Stimulated activated CD4-positive, alpha-beta T cell treated with anti-CD3 and anti-CD28 coated beads, Interleukin-4, amount 100 ng/mL, for 4 hours (primary cell): Measurements from ENCODE around the gene FGD4.

ENCODE experiments used
- DNase-seq, 2 experiments: peaks; one replicate each; pipeline ENCODE4 v3.0.0-alpha.2; 2020

The FGD4 gene

GRCh38 chr12:32692358-32692757, 293.0 kb downstream of the FGD4 start:
- no peak for DNase-seq

GRCh38 chr12:32693036-32693435, 293.7 kb downstream of the FGD4 start:
- no peak for DNase-seq
